Inferior parietal cortex (tissue), 1 donor: Measurements from ENCODE around the gene FAM181A.

Experiments
- DNase-seq: peaks from one replicate; pipeline ENCODE4 v3.0.0-alpha.2; 2016; ENCODE audit errors: extremely low spot score

The FAM181A gene

DNA sequence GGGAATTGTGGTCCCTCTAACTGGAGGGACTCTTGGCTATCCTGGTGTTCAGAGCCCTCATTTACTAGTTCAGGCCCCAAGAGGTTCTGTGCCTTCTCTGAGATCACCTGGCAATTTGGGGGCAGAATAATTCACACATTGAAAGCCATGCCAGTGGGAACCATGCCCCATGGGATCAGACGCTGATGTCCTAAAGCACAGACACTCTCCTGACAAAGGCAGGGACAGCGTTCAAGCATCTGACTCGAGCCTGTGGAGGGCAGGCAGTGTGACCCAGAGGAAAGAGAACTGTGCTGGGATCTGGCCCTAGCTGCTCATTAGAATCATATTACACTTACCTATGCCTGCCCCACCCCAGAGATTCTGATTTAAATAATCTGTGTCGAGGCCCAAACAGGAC, 51.6 kb downstream of the FAM181A start:
- DNase-seq = no peak
